NCI-H2196 treated with DMSO at 0.1 percent for 48 hours (cell line): ENCODE results near the gene CAB39.
A peak's percentile ranks its signal among the peaks of the same experiment; 100 is the strongest.

Experiments used
- DNase-seq: peaks from one replicate; lab custom pipeline; 2025; ENCODE audit not compliant: unreplicated experiment; lab: John Stamatoyannopoulos, UW

Gene CAB39

GRCh38 chr2:230779126-230779525 is 66.5 kb downstream of the CAB39 start:
- DNase-seq = no peak

DNA sequence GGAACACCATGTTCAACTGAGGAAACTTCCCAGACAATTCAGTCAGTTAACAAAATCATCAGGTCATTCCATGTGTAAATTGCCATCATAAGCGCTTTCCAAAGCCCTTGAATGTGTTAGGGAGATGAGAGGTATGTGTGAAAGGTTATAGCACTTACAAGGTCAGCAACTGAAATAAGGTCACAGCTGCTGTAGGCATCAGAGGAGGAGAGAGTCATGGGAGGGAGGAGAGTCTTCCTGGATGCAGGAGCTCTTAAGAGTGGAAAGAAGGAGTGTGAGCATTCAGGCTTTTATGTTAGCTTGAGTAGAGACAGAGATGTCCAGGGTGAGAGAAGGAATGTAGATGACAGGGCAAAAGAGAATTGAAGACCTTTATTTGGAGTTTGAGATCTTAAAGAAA is 67.0 kb downstream of the CAB39 start:
- no peak for DNase-seq

GRCh38 chr2:230781130-230781797 is 68.6 kb downstream of the CAB39 start:
- peak; percentile 32 for DNase-seq

DNA sequence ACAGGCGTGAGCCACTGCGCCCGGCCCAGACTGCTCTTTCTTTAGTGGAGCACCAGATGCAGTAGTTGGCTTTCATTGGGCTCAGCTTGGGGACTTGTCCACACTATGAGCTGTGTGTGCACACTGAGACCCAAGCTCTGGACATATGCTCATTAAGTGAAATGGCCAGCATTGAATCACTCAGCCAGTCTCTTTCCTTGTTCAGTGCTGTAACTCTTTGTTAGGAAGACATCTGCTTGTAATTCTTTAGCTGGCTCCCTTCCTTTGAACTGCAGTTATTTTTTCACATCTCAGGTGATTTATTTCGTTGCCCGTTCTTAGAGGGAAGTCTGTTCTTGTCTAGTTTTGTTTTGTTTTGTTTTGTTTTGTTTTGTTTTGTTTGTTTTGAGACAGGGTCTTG is 70.5 kb downstream of the CAB39 start:
- DNase-seq = no peak

DNA sequence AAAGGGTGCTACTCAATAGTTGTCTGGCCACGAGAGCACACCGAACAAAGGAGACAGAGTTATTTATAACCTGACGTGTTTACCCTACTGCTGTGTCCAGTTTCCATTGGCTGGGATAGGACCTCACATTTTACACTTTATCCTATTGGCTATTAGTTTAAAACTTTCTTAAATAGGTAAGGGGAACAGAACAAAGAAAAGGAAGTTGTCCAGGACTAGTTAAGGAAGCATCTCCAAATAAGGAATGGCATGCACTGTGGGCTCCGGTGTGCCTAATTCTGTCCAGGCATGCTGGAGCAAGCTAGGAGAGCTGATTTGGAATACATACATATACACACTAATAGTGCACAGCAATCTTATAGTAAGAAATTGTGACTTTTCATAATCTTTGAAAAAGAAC is 72.2 kb downstream of the CAB39 start:
- no peak for DNase-seq

DNA sequence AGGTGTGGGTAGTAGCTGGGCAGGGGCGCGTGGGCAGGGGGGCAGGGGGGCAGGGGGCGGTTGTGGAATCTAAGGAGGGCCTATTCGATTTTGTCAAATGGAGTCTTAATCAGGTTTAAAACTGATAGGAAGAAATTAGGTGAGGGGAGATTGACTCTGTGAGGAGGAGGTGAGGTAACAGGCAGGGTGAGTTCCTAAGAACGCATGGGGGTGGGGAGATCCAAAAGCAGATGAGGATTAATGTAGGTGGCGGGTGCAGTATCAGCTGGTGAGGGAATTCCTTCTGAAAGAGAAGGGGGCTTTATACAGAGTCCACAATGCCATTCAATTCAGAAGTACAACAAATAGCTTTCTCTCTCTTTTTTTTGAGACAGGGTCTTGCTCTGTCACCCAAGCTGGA is 72.7 kb downstream of the CAB39 start:
- no peak for DNase-seq

GRCh38 chr2:230787101-230787500 is 74.5 kb downstream of the CAB39 start:
- no peak for DNase-seq

GRCh38 chr2:230788554-230789175 is 76.0 kb downstream of the CAB39 start:
- no peak for DNase-seq

GRCh38 chr2:230790981-230791380 is 78.3 kb downstream of the CAB39 start:
- no peak for DNase-seq

GRCh38 chr2:230793572-230794359 is 81.1 kb downstream of the CAB39 start:
- DNase-seq = no peak

- no peak for DNase-seq
Observed at GRCh38 chr2:230794497-230794896, 81.9 kb downstream of the CAB39 start.

DNA sequence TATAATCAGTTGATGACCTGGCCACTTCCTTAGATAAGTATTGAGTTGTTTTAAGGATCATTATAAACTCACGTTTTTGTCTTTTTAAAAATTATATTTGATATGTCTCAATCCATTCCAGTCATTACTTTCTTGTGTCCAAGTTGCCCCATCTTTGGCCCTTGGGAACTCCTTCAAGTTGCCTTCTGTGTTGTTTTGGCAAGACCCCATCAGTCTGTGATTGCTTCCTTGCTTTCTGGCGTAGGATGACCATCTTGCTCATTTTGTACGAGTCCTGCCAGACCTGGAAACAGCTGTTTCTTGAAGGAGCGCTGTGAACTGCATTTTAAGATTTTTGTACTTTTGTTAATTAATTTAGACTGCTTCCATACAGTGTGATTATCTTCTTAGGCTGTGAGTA is 83.2 kb downstream of the CAB39 start:
- no peak for DNase-seq

- DNase-seq = no peak
Observed at GRCh38 chr2:230796280-230796862, 83.7 kb downstream of the CAB39 start.

GRCh38 chr2:230797515-230798495 is 85.2 kb downstream of the CAB39 start:
- no peak for DNase-seq

DNA sequence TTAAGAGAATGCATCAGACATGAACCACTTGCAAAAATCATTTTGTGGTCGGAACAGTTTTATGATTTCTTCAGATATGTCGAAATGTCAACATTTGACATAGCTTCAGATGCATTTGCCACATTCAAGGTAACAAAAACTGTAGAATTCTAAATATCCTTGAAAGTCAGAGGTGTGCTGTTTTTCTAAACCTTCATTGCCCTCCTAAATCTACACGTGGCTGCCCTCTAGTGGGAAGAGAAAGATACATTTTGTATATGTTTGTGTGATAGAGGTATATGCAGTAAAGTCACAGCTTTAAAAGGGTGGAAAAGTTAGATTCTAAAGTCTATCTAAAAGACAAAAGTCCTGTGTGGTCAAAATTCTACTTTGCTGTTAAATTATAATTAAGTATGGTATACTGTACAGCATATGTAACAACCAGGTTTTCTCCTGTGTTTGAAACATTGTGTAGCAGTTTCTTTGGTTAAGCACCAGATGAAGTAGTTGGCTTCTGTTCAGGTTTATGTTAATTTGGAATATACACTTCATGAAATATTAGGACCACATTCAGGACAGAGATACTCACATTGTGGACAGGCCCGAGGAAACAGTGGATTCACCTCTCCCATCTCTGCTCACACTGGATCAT is 86.2 kb downstream of the CAB39 start:
- no peak for DNase-seq

GRCh38 chr2:230805353-230806017 is 92.8 kb downstream of the CAB39 start:
- no peak for DNase-seq

- DNase-seq = no peak
Observed at GRCh38 chr2:230807729-230808128, 95.1 kb downstream of the CAB39 start.

GRCh38 chr2:230809015-230809414 is 96.4 kb downstream of the CAB39 start:
- DNase-seq = no peak

DNA sequence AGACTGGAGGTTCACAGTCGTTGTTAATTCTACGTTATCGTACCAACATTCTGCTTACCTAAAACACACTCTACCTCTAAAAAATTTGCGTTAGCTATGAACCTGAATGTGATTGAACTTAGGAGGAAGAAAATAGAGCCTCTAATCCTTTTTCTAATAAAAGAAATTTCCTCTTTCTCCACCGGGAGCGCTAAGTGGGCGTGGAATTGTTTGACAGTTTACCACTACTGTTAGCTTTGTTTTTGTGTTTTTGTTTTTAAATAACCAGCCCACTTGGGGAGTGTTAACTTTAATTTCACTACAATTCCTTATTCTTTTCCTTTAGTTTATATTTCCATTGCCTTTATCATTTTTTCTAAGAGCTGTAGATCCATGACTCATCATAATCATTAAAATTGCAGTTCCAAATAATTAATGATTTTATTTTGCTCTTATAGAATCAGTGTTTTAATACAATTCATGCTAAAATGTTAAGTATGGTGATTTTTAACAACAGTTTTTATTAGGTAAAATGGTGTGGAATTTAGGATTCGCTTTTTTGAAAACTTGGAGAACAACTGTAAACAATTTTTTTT is 97.1 kb downstream of the CAB39 start:
- DNase-seq = no peak
